GM12891 (cell line): ENCODE measurements around the gene CBFA2T2.
"Not testable (repeated sequence)": the region's sequence is repeated elsewhere in the genome, so short reads cannot be mapped to it uniquely, and the experiment has no call there.

Experiments
- DNase-seq: peaks from one replicate; pipeline ENCODE4 v3.0.0; 2011; ENCODE audit warnings: low spot score; ENCODE audit not compliant: insufficient read length
- FAIRE-seq: peaks from 2 replicates; lab custom pipeline; 2011; peaks lifted over from hg19 to GRCh38; lab: Jason Lieb, UNC
- PAX5 ChIP-seq: IDR thresholded peaks from 2 replicates; pipeline ENCODE4 v1.6.1; 2011; ENCODE audit warnings: low read length, moderate library complexity, mild to moderate bottlenecking; ENCODE audit not compliant: insufficient read depth, severe bottlenecking
- POLR2A ChIP-seq: IDR thresholded peaks from 2 replicates; pipeline ENCODE4 v1.6.1; 2011; ENCODE audit warnings: low read depth, low read length, control low read depth
- POLR2AphosphoS5 ChIP-seq: IDR thresholded peaks from 2 replicates; pipeline ENCODE4 v1.6.1; 2011; ENCODE audit warnings: low read depth, low read length, control low read depth
- POU2F2 ChIP-seq: IDR thresholded peaks from 2 replicates; pipeline ENCODE4 v1.6.1; 2011; ENCODE audit warnings: low read depth, mild to moderate bottlenecking, control low read depth, low read length, moderate library complexity
- SPI1 ChIP-seq: IDR thresholded peaks from 2 replicates; pipeline ENCODE4 v1.6.1; 2011; ENCODE audit warnings: low read depth, low read length, control low read depth
- TAF1 ChIP-seq: IDR thresholded peaks from 2 replicates; pipeline ENCODE4 v1.6.1; 2011; ENCODE audit warnings: low read depth, low read length, control low read depth

The CBFA2T2 gene

DNA sequence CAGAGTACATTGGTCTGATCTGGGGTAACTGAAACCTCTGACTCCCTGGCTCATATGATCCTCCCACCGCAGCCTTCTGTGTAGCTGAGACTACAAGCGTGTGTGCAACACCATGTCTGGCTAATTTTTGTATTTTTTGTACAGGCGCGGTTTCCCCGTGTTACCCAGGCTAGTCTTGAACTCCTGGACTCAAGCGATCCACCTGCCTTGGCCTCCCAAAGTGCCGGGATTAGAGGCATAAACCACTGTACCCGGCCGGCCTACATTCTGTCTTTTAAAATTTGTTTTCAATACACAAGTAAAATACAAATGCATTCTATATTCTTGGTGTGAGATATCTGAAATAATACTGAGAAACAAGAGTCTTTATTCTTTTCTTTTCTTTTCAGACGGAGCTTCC, 1.7 kb upstream of the CBFA2T2 start:
- FAIRE-seq (no peak), DNase-seq (no peak)
- TF ChIP-seq POLR2AphosphoS5 (no peak), TAF1 (no peak), SPI1 (no peak), POLR2A (no peak), PAX5 (no peak), POU2F2 (no peak)

DNA sequence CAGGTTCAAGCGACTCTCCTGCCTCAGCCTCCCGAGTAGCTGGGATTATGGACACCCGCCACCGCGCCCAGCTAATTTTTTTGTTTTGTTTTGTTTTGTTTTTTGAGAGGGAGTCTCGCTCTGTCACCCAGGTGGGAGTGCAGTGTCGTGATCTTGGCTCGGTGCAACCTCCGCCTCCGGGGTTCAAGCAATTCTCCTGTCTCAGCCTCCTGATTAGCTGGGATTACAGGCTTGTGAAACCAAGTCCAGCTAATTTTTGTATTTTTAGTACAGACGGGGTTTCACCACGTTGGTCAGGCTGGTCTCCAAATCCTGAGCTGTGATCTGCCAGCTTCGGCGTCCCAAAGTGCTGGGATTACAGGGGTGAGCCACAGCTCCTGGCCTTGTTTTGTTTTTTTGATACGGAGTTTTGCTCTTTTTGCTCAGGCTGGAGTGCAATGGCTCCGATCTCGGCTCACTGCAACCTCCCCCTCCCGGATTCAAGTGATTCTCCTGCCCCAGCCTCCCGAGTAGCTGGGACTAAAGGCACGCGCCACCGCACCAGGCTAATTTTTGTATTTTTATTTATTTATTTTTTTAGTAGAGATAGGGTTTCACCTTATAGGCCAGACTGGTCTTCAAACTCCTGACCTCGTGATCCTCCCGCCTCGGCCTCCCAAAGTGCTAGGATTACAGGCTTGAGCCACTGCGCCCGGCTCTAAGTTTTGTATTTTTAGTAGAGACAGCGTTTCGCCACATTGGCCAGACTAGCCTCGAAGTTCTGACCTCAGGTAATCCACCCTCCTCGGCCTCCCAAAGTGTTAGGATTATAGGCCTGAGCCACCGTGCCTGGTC, 1.0 kb upstream of the CBFA2T2 start:
- not testable (repeated sequence) for DNase-seq, FAIRE-seq

DNA sequence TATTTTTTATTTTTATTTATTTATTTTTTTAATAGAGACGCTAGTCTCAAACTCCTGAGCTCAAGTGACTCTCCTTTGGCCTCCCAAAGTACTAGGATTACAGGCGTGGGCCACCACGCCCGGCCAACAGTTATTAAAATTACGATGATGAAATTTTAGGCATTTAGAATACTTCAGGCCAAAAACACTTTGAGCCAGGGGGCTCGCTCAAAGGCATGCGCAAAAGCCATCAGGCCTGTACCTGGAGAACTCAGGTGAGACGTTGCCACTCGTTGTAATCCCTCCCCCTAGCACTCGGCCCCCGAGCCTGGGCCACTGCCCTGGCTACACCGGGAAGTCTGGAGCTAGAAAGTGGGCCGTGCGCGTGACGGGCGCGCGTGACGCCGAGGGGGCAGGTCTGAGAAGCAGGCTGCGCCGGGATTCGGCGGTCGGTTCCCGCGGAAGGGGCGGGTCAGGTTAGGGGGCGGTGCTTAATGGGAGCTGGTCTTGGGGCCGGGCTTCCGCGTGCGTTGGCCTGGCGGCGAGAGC, 337 bp upstream of the CBFA2T2 start:
- peak; percentile 78 for TF ChIP-seq POLR2AphosphoS5
- peak; percentile 83 for TF ChIP-seq POLR2A
- TF ChIP-seq SPI1, result no peak
- TF ChIP-seq TAF1, result peak; percentile 80
- TF ChIP-seq POU2F2, result no peak
- no peak for TF ChIP-seq PAX5
- FAIRE-seq (peak; percentile 96), DNase-seq (peak; percentile 96)

DNA sequence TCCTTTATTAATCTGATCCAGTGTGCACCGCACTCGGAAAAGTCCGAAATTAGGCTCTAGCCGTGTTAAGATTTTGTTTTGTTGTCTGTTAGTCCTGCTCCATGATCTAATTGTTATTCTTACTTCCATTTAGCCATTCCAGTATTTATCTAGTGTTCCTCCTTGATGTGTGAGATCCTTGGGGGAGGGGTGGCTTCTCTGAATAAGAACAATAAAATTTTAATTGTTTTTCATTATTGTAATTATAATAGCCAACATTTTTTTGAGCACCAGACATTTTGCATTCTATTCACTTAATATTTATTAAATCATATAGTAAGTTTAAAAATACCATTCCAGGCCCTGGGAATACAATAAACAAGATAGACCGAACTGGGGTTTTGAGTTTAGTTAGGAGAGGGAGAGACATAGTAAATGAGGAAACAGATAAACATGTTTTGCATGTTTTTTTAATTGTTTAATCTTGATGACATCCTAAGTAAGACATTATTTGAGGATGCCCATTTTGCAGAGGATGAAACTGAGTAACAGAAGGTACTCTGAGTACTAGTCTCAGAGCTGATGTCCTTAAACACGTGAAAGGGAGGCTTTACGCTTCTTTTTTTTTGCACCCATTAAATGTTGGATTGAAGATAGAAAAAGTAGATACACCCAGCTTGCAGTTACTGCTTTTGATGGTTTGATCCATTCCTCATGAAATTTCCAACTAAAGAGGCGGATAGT, 1.2 kb downstream of the CBFA2T2 start:
- no peak for FAIRE-seq
- DNase-seq, result no peak

DNA sequence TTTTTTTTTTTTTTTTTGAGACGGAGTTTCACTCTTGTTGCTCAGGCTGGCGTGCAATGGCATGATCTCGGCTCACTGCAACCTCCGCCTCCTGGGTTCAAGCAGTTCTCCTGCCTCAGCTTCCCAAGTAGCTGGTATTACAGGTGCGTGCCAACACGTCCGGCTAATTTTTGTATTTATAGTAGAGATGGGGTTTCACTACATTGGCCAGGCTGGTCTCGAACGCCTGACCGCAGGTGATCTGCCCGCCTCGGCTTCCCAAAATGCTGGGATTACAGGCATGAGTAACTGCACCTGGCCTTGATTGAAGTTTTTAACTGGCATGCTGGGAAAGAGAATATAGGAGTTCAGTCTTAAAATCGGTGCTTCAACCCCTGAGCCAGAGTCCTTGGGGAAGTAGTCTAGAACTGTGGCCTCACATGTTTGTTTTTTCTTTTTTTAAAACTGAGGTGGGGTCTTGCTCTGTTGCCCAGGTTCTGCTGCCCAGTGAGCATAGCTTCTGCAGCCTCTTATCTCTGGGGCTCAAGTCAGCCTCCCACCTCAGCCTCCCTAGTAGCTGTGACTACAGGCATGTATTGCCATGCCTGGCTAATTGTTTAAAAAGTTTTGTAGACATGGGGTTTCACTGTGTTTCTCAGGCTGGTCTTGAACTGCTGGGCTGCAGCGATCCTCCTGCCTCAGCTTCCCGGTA, 3.3 kb downstream of the CBFA2T2 start:
- DNase-seq, result no peak
- no peak for FAIRE-seq
- TF ChIP-seq TAF1 (no peak), SPI1 (no peak), POU2F2 (no peak), PAX5 (no peak), POLR2A (no peak), POLR2AphosphoS5 (no peak)

More for the DNA sequence above, 1.2 kb downstream of the CBFA2T2 start:
- TF ChIP-seq POLR2AphosphoS5, result no peak
- TF ChIP-seq POU2F2, result no peak
- TF ChIP-seq POLR2A, result no peak
- TF ChIP-seq TAF1, result no peak
- TF ChIP-seq SPI1, result no peak
- no peak for TF ChIP-seq PAX5

DNA sequence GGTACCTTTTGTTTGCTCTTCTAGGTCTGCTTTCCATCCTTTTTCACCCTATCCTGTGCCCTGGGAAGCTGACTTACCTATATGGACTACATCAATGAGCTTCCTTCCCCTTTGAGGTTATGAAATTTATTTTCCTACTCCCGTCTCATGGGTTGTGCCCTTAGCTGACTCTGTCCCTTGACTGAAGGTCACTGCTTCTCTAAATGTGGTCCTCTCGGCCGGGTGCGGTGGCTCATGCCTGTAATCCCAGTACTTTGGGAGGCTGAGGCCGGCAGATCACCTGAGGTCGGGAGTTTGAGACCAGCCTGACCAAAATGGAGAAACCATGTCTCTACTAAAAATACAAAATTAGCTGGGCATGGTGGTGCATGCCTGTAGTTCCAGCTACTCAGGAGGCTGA, 6.9 kb downstream of the CBFA2T2 start:
- not testable (repeated sequence) for DNase-seq, FAIRE-seq

DNA sequence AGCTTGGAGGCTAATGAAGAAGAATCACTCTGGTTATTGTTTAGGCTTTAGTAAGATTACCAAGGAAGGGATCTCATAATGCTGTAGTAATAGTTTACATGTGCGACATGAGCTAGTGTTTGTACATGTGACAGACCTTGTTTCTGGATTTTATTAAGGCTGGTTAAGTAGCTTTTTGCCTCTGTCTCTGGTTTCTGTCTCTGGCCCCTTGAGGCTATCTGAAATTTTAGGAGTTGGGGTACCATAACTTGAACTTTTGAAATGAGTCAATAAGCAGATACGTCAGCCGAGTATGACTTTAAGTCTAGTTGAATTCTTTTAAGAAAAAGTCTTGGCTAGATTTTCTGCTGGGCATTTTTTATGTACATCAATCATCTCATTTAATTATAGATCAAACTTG, 9.5 kb downstream of the CBFA2T2 start:
- TF ChIP-seq PAX5 (no peak), POLR2AphosphoS5 (no peak), SPI1 (no peak), POU2F2 (no peak), TAF1 (no peak), POLR2A (no peak)
- DNase-seq, result no peak
- FAIRE-seq, result no peak

DNA sequence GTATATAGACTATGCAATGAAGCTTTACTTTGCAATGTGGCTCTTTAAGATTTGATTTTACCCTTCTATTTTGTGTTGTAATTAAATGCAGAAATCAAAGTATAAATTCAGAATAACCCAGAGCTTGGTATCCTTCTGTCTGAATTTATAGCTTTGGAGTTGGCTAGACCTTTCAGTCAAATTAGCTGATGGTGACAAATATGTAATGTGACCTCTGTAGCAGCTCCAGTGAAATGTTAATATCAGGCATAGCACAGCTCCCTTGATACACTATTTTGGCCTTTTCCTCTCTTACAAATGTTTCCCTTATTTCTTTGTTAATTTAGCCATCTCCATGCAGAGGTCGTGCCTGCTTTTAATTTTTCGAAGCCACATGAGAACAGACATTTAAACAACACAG, 11.1 kb downstream of the CBFA2T2 start:
- DNase-seq, result no peak
- FAIRE-seq, result no peak
- TF ChIP-seq PAX5 (no peak), TAF1 (no peak), POLR2AphosphoS5 (no peak), SPI1 (no peak), POU2F2 (no peak), POLR2A (no peak)

DNA sequence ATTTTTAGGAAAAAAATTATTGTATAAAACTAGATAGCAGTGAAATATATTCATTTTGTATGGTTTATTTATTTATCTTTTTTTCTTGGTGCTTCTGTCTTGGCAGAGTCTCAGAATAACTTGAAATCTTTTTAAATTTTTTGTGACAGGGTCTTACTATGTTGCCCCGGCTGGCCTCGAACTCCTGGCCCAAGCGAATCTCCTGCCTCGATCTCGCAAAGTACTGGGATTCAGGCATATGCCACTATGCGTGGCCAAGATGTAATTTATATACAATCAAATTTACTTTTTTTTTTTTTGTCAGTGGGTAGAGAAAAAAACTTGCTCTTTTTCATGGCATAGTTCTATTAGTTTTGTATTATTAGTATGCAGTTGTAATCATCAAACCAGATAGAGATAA, 13.7 kb downstream of the CBFA2T2 start:
- TF ChIP-seq SPI1, result no peak
- TF ChIP-seq POLR2AphosphoS5, result no peak
- TF ChIP-seq POU2F2, result no peak
- TF ChIP-seq TAF1, result no peak
- no peak for TF ChIP-seq PAX5
- no peak for TF ChIP-seq POLR2A
- DNase-seq (no peak), FAIRE-seq (no peak)
